H9 (cell line): ENCODE data around the gene NTRK3. TPM values are rescaled to one million over a fixed set of nuclear protein-coding genes. Genes with fewer than 3 reads are reported as not detected.

ENCODE experiments used
- DNase-seq: peaks from one replicate; pipeline ENCODE4 v3.0.0-alpha.2; 2017
- H2AFZ ChIP-seq: one replicate; pipeline ENCODE4 v1.6.1; 2013; ENCODE audit warnings: mild to moderate bottlenecking, low read length, control low read depth, moderate library complexity
- H2AK5ac ChIP-seq: 2 replicates; pipeline ENCODE4 v1.6.1; 2013; ENCODE audit warnings: low read length, control low read depth, mixed read lengths; ENCODE audit not compliant: insufficient read length
- H2BK120ac ChIP-seq: one replicate; pipeline ENCODE4 v1.6.1; 2013; ENCODE audit warnings: low read depth, mild to moderate bottlenecking, low read length, control low read depth, inconsistent platforms; ENCODE audit not compliant: poor library complexity, severe bottlenecking
- H2BK12ac ChIP-seq: 2 replicates; pipeline ENCODE4 v1.6.1; 2013; ENCODE audit warnings: low read length, control low read depth, mixed read lengths, low read depth; ENCODE audit not compliant: insufficient read length
- H2BK15ac ChIP-seq: 2 replicates; pipeline ENCODE4 v1.6.1; 2013; ENCODE audit warnings: low read depth, low read length, control low read depth
- H2BK20ac ChIP-seq: one replicate; pipeline ENCODE4 v1.6.1; 2013; ENCODE audit warnings: low read depth, mild to moderate bottlenecking, low read length, control low read depth, inconsistent platforms; ENCODE audit not compliant: poor library complexity, severe bottlenecking
- H2BK5ac ChIP-seq: 2 replicates; pipeline ENCODE4 v1.6.1; 2013; ENCODE audit warnings: low read length, control low read depth, mixed read lengths; ENCODE audit not compliant: insufficient read length
- H3K14ac ChIP-seq: 2 replicates; pipeline ENCODE4 v1.6.1; 2013; ENCODE audit warnings: low read length, control low read depth; ENCODE audit not compliant: insufficient read depth
- H3K18ac ChIP-seq: 2 replicates; pipeline ENCODE4 v1.6.1; 2013; ENCODE audit warnings: low read depth, mild to moderate bottlenecking, mixed read lengths, low read length, control low read depth; ENCODE audit not compliant: insufficient read length
- H3K23ac ChIP-seq: 2 replicates; pipeline ENCODE4 v1.6.1; 2013; ENCODE audit warnings: low read length, control low read depth, mixed read lengths, low read depth; ENCODE audit not compliant: insufficient read length
- H3K23me2 ChIP-seq: 2 replicates; pipeline ENCODE4 v1.6.1; 2013; ENCODE audit warnings: low read depth, mild to moderate bottlenecking, mixed read lengths, low read length, control low read depth; ENCODE audit not compliant: insufficient read length, poor library complexity, severe bottlenecking
- H3K27ac ChIP-seq: 2 replicates; pipeline ENCODE4 v1.5.1; 2013; ENCODE audit warnings: low read length, control low read depth, mixed read lengths, low read depth; ENCODE audit not compliant: insufficient read length
- H3K27me3 ChIP-seq: 2 replicates; pipeline ENCODE4 v1.6.1; 2013; ENCODE audit warnings: low read length, control low read depth, inconsistent platforms; ENCODE audit not compliant: insufficient read depth
- H3K4ac ChIP-seq: 2 replicates; pipeline ENCODE4 v1.6.1; 2013; ENCODE audit warnings: low read depth, mild to moderate bottlenecking, control low read depth, inconsistent platforms, low read length, moderate library complexity
- H3K4me1 ChIP-seq: 2 replicates; pipeline ENCODE4 v1.6.1; 2013; ENCODE audit warnings: low read length, control low read depth, inconsistent platforms; ENCODE audit not compliant: insufficient read depth
- H3K4me2 ChIP-seq: 2 replicates; pipeline ENCODE4 v1.6.1; 2013; ENCODE audit warnings: low read length, control low read depth, mixed read lengths; ENCODE audit not compliant: insufficient read length, insufficient read depth
- H3K56ac ChIP-seq: 2 replicates; pipeline ENCODE4 v1.6.1; 2013; ENCODE audit warnings: low read depth, mild to moderate bottlenecking, mixed read lengths, low read length, control low read depth; ENCODE audit not compliant: insufficient read length
- H3K79me1 ChIP-seq: 2 replicates; pipeline ENCODE4 v1.6.1; 2013; ENCODE audit warnings: low read depth, mild to moderate bottlenecking, moderate library complexity, low read length, control low read depth, inconsistent platforms; ENCODE audit not compliant: insufficient read depth, poor library complexity, severe bottlenecking
- H3K79me2 ChIP-seq: 2 replicates; pipeline ENCODE4 v1.6.1; 2013; ENCODE audit warnings: low read length, control low read depth, inconsistent platforms; ENCODE audit not compliant: insufficient read depth
- H3K9ac ChIP-seq: 2 replicates; pipeline ENCODE4 v1.6.1; 2013; ENCODE audit warnings: low read length, control low read depth, mixed read lengths; ENCODE audit not compliant: insufficient read length; ENCODE audit errors: extremely low read depth
- H3K9me3 ChIP-seq: one replicate; pipeline ENCODE4 v1.6.1; 2013; ENCODE audit warnings: low read depth, low read length, inconsistent platforms; ENCODE audit not compliant: control insufficient read depth
- H3T11ph ChIP-seq: one replicate; pipeline ENCODE4 v1.6.1; 2013; ENCODE audit warnings: mild to moderate bottlenecking, low read length, control low read depth, inconsistent platforms
- H4K20me1 ChIP-seq: one replicate; pipeline ENCODE4 v1.6.1; 2013; ENCODE audit not compliant: control insufficient read depth, insufficient read length, insufficient read depth
- H4K5ac ChIP-seq: 2 replicates; pipeline ENCODE4 v1.6.1; 2013; ENCODE audit warnings: low read depth, mild to moderate bottlenecking, mixed read lengths, low read length, control low read depth; ENCODE audit not compliant: insufficient read length
- H4K8ac ChIP-seq: replicated peaks from 2 replicates; pipeline ENCODE4 v1.6.1; 2013; ENCODE audit warnings: low read length, control low read depth, mixed read lengths, low read depth; ENCODE audit not compliant: insufficient read length
- H4K91ac ChIP-seq: 2 replicates; pipeline ENCODE4 v1.6.1; 2013; ENCODE audit warnings: low read depth, mild to moderate bottlenecking, moderate library complexity, mixed read lengths, low read length, control low read depth; ENCODE audit not compliant: insufficient read length
- H3K27ac Mint-ChIP-seq, 3 experiments: 2 replicates in 2 of 3; 3 replicates in 1 of 3; pipeline ENCODE4 v1.8.0; 2020 to 2021; ENCODE audit warnings: mixed read lengths in 3 of 3, mild to moderate bottlenecking in 1 of 3, moderate library complexity in 1 of 3
- H3K27me3 Mint-ChIP-seq: 2 replicates; pipeline ENCODE4 v1.8.0; 2021; ENCODE audit warnings: low read depth, mild to moderate bottlenecking, moderate library complexity, mixed read lengths
- H3K36me3 Mint-ChIP-seq, 3 experiments: 2 replicates in 2 of 3; 3 replicates in 1 of 3; pipeline ENCODE4 v1.8.0; 2020 to 2021; ENCODE audit warnings: low read depth in 3 of 3, mixed read lengths in 3 of 3; ENCODE audit not compliant: insufficient read depth in 1 of 3
- H3K4me1 Mint-ChIP-seq, 2 experiments: 2 replicates each; pipeline ENCODE4 v1.8.0; 2020; ENCODE audit warnings: mixed read lengths in 2 of 2
- H3K4me3 Mint-ChIP-seq, 2 experiments: 2 replicates in 1 of 2; 3 replicates in 1 of 2; pipeline ENCODE4 v1.8.0; 2020 to 2021; ENCODE audit warnings: mild to moderate bottlenecking in 2 of 2, mixed read lengths in 2 of 2, moderate library complexity in 1 of 2
- H3K9me3 Mint-ChIP-seq, 2 experiments: 2 replicates in 1 of 2; 3 replicates in 1 of 2; pipeline ENCODE4 v1.8.0; 2020; ENCODE audit warnings: mild to moderate bottlenecking in 2 of 2, mixed read lengths in 2 of 2, moderate library complexity in 1 of 2
- CTCF ChIP-seq: fragments of 200-600 bp; sonication (generic); conservative IDR thresholded peaks from 3 replicates; pipeline ENCODE4 v1.8.0; 2021; ENCODE audit warnings: antibody characterized with exemption, mild to moderate bottlenecking
- WGBS: extraction: QIAGEN DNeasy Blood & Tissue Kit; methylation state at CpG from one replicate; pipeline ENCODE4 v1.1.7; 2013; ENCODE audit warnings: missing lambda C conversion rate, low lambda C conversion rate, mixed read lengths; ENCODE audit not compliant: insufficient read length; ENCODE audit errors: extremely low coverage; 5-methylcytosine and 5-hydroxymethylcytosine counted together
- total RNA-seq: library from RNA; stranded (reverse); gene quantifications from 2 replicates; pipeline ENCODE4 v1.2.1, GENCODE V29; 2021

The NTRK3 gene
- total RNA-seq, 1 experiment from 2014 or later: 2.5 TPM

DNA sequence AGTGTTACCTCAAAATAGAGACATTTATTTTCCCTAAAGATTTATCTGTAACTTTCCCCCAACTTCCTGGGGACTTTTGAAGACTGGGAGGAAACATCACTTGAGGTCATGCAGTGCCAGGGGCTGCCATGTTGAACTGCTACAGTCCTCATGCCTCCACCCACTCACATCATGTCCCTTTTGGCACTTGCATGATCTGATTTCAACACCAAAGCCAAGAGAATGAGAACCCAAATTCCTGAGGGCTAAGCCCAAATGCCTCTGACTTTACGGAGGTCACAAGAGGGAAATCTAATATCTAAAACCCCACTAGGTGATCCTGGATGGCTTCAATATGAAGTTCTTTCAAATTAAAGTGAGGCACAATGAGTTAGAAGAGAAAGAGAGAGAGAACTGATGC lies 213.1 kb downstream of the NTRK3 start:
- Histone ChIP-seq H3K79me1 (no peaks in the 10 kb centered on the region), H3K9me3 (no peaks in the 10 kb centered on the region), H3K4me1 (no peaks in the 10 kb centered on the region), H3K79me2 (no peaks in the 10 kb centered on the region), H3K27me3 (no peaks in the 10 kb centered on the region), H2AFZ (no peak overlapping the region), H3K27ac (no peak overlapping the region), H3K4me2 (no peak overlapping the region), H3K9ac (no peak overlapping the region), H4K20me1 (no peaks in the 10 kb centered on the region), H4K5ac (no peak overlapping the region), H2BK120ac (no peak overlapping the region), H3K4ac (no peak overlapping the region), H3K23me2 (no peaks in the 10 kb centered on the region), H3K56ac (no peak overlapping the region), H2BK15ac (no peak overlapping the region), H4K91ac (no peak overlapping the region), H2AK5ac (no peak overlapping the region), H2BK12ac (no peak overlapping the region), H3K18ac (no peak overlapping the region), H2BK20ac (no peak overlapping the region), H4K8ac (no peak overlapping the region), H3K23ac (no peak overlapping the region), H2BK5ac (no peak overlapping the region), H3K14ac (no peak overlapping the region), H3T11ph (no peak overlapping the region)
- Mint-ChIP-seq H3K9me3 (no peaks in the 10 kb centered on the region; a peak in 1 of 5 replicates), H3K4me3 (no peak overlapping the region), H3K27me3 (peaks cover 4% of the 10 kb centered on the region), H3K36me3 (no peaks in the 10 kb centered on the region; a peak in 2 of 7 replicates), H3K4me1 (peaks cover 4 to 5% of the 10 kb centered on the region in 2 experiments), H3K27ac (no peak overlapping the region; a peak in 1 of 7 replicates)
- WGBS: no CpG with 5 or more reads among the region's 1 CpG
- no peak for TF ChIP-seq CTCF
- no peak for DNase-seq
